Measurements from ENCODE around the gene TDRD1.

DNA sequence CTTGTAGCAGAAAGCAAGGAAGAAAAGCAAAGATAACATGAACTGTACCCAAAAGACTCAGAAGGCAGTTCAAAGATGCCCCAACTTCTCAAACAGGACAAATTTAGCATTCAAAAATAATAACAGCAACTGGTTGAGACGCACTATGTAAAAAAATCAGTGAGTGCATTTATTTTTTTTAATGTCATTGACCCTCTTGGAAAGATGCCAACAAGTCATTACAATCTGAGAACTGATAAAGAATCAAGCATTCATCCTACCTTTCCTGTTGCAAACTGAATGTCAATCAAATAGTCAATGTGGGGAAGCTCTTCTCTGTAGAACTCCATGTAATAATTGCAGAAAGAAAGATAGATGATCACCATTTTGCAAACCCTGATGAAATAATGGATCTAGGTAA is 3.5 kb upstream of the TDRD1 start:
- TF ChIP-seq, protein P1, sequence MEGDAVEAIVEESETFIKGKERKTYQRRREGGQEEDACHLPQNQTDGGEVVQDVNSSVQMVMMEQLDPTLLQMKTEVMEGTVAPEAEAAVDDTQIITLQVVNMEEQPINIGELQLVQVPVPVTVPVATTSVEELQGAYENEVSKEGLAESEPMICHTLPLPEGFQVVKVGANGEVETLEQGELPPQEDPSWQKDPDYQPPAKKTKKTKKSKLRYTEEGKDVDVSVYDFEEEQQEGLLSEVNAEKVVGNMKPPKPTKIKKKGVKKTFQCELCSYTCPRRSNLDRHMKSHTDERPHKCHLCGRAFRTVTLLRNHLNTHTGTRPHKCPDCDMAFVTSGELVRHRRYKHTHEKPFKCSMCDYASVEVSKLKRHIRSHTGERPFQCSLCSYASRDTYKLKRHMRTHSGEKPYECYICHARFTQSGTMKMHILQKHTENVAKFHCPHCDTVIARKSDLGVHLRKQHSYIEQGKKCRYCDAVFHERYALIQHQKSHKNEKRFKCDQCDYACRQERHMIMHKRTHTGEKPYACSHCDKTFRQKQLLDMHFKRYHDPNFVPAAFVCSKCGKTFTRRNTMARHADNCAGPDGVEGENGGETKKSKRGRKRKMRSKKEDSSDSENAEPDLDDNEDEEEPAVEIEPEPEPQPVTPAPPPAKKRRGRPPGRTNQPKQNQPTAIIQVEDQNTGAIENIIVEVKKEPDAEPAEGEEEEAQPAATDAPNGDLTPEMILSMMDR (IDR thresholded peaks at IDR 0.05): no peak
- TF ChIP-seq POLR2A (IDR thresholded peaks at IDR 0.05) (no peak), POLR2AphosphoS5 (IDR thresholded peaks at IDR 0.05) (no peak), EP300 (IDR thresholded peaks at IDR 0.05) (no peak)

Data from sigmoid colon (tissue), 4 donors.